Right atrium auricular region (tissue), 2 donors: ENCODE results near the gene SORBS1. TPM values are rescaled to one million over a fixed set of nuclear protein-coding genes. Genes with fewer than 3 reads are reported as not detected.

ENCODE experiments used
- DNase-seq: peaks from one replicate; pipeline ENCODE4 v3.0.0-alpha.2; 2019; ENCODE audit warnings: low spot score
- H3K27ac ChIP-seq, 2 donors: fragments of 200-600 bp; sonication (generic); 1 replicate in 1 of 2; 2 replicates in 1 of 2; pipeline ENCODE4 v1.5.1; 2016 to 2019
- H3K27me3 ChIP-seq, 2 donors: fragments of 200-600 bp; sonication (generic); one replicate each; pipeline versions ENCODE4 v1.5.1 to v1.6.0; 2017 to 2019
- H3K36me3 ChIP-seq: fragments of 200-600 bp; sonication (generic); one replicate; pipeline ENCODE4 v1.5.1; 2016
- H3K4me1 ChIP-seq, 2 donors: fragments of 200-600 bp; sonication (generic); one replicate each; pipeline versions ENCODE4 v1.5.1 to v1.6.0; 2017 to 2019
- H3K4me3 ChIP-seq, 2 donors: fragments of 200-600 bp; sonication (generic); 1 replicate in 1 of 2; 2 replicates in 1 of 2; pipeline ENCODE4 v1.5.1; 2017 to 2019; ENCODE audit warnings: mild to moderate bottlenecking in 1 of 2, moderate library complexity in 1 of 2
- H3K9me3 ChIP-seq, 2 donors: fragments of 200-600 bp; sonication (generic); one replicate each; pipeline ENCODE4 v1.5.1; 2019
- total RNA-seq, 2 donors: library from RNA; depleted of rRNA; stranded (reverse); fragments of >200 nt; gene quantifications; one replicate each; pipeline ENCODE4 v1.1.0, GENCODE V29; 2016
- TF ChIP-seq, protein P1 (sequence below), 2 donors: fragments of 200-600 bp; sonication (generic); IDR thresholded peaks; one replicate each; pipeline ENCODE4 v1.5.1; 2019; ENCODE audit warnings: antibody characterized with exemption in 2 of 2

Gene SORBS1
- total RNA-seq, 2 donors from 2014 or later = 742 to 815 TPM

DNA sequence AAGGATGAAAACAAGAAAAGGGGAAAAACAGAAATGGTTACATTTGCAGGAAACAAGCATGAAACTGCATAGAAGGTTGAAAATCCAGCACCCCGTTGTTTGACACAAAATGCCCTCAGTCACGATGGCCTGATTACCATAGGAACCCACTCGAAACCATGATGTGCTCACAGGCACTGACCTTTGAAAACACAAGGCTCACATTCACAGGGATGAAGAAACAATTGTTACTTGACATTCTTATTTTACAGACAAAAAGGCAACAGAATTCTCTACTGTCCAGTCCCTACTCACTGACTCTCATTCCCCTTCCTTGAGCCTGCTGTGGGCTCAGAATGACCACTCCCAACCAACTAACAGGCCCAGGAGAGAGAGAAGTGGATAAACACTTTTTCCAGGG lies 138.9 kb downstream of the SORBS1 start:
- Histone ChIP-seq H3K27ac (peak overlapping the region; percentile 95 to 99), H3K36me3 (peaks cover 70% of the 10 kb centered on the region), H3K4me1 (peaks cover 0 to 40% of the 10 kb centered on the region in 2 donors), H3K9me3 (no peaks in the 10 kb centered on the region), H3K27me3 (no peaks in the 10 kb centered on the region), H3K4me3 (no peak overlapping the region)
- no peak for DNase-seq
- TF ChIP-seq, protein P1, sequence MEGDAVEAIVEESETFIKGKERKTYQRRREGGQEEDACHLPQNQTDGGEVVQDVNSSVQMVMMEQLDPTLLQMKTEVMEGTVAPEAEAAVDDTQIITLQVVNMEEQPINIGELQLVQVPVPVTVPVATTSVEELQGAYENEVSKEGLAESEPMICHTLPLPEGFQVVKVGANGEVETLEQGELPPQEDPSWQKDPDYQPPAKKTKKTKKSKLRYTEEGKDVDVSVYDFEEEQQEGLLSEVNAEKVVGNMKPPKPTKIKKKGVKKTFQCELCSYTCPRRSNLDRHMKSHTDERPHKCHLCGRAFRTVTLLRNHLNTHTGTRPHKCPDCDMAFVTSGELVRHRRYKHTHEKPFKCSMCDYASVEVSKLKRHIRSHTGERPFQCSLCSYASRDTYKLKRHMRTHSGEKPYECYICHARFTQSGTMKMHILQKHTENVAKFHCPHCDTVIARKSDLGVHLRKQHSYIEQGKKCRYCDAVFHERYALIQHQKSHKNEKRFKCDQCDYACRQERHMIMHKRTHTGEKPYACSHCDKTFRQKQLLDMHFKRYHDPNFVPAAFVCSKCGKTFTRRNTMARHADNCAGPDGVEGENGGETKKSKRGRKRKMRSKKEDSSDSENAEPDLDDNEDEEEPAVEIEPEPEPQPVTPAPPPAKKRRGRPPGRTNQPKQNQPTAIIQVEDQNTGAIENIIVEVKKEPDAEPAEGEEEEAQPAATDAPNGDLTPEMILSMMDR (IDR thresholded peaks at IDR 0.05) = no peak

DNA sequence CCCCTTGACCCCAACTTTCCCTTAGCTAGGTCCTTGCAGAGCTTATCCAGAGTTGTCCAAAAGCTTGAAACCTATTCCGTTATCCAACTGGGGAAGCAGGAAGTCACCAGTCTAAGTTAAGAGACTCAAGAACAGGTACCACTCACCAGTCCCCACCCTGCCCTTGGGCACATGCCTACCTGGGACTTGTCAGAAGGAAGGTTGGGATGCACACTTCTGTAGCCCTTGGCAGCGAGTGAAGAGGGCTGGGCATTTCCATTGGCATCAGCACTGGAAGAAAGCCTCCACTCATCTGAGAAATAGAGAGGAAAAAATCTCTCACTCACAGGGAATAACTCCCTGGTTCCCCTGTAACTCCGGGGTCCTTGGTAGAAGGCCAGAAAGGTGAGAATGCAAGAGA lies 139.4 kb downstream of the SORBS1 start:
- Histone ChIP-seq H3K4me3 (no peak overlapping the region), H3K36me3 (peaks cover 65% of the 10 kb centered on the region), H3K4me1 (peaks cover 0 to 40% of the 10 kb centered on the region in 2 donors), H3K27me3 (no peaks in the 10 kb centered on the region), H3K27ac (peak overlapping the region; percentile 95 to 99), H3K9me3 (no peaks in the 10 kb centered on the region)
- no peak for DNase-seq
- TF ChIP-seq, protein P1 (IDR thresholded peaks at IDR 0.05) = no peak

DNA sequence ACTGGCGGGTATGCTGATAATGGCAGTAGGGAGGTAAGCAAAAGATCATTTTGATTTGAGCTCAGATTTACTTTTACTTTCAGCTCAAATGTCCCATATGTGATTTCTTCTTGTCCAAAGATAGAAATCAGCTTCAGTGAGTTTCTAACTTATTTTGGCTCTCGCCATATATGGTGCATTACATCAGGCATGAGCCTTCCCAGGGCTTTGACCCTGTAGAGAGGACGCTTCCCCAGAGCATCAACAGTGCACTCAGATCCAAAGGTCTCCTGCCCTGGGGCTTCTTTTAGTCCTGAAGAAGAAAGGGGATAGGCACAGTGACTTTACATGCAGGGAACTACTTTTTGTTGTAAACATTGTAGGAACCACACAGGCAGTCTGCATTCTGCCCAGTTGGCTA lies 141.8 kb downstream of the SORBS1 start:
- H3K4me3 ChIP-seq = no peak overlapping the region
- H3K27me3 ChIP-seq = no peaks in the 10 kb centered on the region
- H3K27ac ChIP-seq = peak overlapping the region; percentile 95 to 99
- H3K9me3 ChIP-seq = no peaks in the 10 kb centered on the region
- DNase-seq = no peak
- peaks cover 49% of the 10 kb centered on the region for H3K36me3 ChIP-seq
- peaks cover 0 to 49% of the 10 kb centered on the region in 2 donors for H3K4me1 ChIP-seq
- TF ChIP-seq, protein P1 (IDR thresholded peaks at IDR 0.05) = no peak

DNA sequence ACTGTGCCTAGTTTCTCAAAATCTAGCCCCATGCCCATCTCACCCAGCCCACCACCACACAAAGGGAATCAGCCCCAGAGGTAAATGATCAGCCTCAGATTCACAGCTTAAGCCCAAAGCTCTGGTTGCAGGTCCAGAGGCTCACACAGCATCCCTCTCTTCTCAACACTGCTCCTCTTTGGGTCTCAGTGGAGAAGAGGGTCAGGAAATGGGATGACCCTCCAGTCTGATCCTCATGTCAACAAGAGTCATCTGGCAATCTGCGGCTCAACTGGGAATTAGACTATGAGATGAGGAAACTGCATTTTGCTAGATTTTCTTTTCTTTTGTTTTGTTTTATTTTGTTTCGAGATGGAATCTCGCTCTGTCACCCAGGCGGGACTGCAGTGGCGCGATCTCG lies 144.2 kb downstream of the SORBS1 start:
- TF ChIP-seq, protein P1 (IDR thresholded peaks at IDR 0.05) = no peak
- DNase-seq = no peak
- no peak overlapping the region for H3K4me3 ChIP-seq
- H3K27ac ChIP-seq = peak overlapping the region; percentile 95 to 99
- H3K4me1 ChIP-seq = peaks cover 0 to 46% of the 10 kb centered on the region in 2 donors
- H3K36me3 ChIP-seq = peaks cover 45% of the 10 kb centered on the region
- no peaks in the 10 kb centered on the region for H3K27me3 ChIP-seq
- H3K9me3 ChIP-seq = no peaks in the 10 kb centered on the region

DNA sequence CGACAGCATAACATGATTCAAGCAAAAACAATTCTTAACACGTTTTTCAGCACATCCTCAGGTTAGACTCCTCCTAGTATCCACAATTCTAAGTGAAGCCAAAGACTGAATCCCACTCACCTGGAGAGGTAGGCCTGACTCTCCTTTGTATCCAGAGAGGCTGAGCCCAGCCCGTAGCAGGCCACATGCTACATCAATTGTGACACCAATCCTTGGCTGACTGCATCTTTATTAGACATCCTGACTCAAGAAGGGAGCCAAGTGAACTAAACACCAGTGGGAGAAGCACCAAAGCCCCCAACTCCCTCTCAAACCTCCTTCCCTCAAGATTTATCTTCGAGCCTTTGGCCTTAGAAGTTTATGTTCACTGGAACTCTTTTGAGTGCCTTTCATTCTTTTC lies 144.9 kb downstream of the SORBS1 start:
- H3K27ac ChIP-seq = peak overlapping the region; percentile 95 to 99
- peaks cover 45% of the 10 kb centered on the region for H3K36me3 ChIP-seq
- H3K9me3 ChIP-seq = no peaks in the 10 kb centered on the region
- H3K4me3 ChIP-seq = peak overlapping the region; percentile 55 to 56
- TF ChIP-seq, protein P1 (IDR thresholded peaks at IDR 0.05) = no peak
- H3K4me1 ChIP-seq = peaks cover 0 to 46% of the 10 kb centered on the region in 2 donors
- no peaks in the 10 kb centered on the region for H3K27me3 ChIP-seq
- no peak for DNase-seq

DNA sequence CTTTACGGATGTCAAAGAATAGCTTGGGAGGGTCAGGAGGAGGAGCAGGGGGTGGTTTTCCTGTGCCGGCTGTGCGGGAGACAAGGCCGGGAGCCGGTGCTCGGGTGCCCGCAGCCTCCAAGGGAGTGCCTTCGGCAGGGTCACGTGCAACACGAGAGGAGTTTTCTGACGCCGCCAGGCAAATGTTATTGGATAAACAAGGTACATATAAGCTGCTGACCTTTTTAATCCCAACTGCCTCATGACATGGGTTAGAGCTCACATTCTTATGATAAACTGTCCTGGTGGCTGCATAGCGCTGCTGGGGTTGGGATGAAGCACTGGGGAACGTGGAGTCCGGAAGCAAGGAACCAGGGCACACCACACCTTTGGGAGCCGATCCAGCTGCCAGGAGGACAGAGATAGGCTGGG lies 145.5 kb downstream of the SORBS1 start:
- peak overlapping the region; percentile 95 to 99 for H3K27ac ChIP-seq
- H3K36me3 ChIP-seq = peaks cover 44% of the 10 kb centered on the region
- TF ChIP-seq, protein P1 (IDR thresholded peaks at IDR 0.05) = no peak
- no peaks in the 10 kb centered on the region for H3K27me3 ChIP-seq
- no peaks in the 10 kb centered on the region for H3K9me3 ChIP-seq
- no peak for DNase-seq
- peaks cover 0 to 52% of the 10 kb centered on the region in 2 donors for H3K4me1 ChIP-seq
- peak overlapping the region; percentile 55 to 56 for H3K4me3 ChIP-seq
